ENCODE results near the gene SQSTM1.

SQSTM1 gene

GRCh38 chr5:179794575-179794974, 26.1 kb upstream of the SQSTM1 start:
- DNase-seq (ENCODE audit: low read depth in 2 of 2): no peak

- DNase-seq (ENCODE audit: low read depth in 2 of 2): no peak
These were observed 25.4 kb upstream of the SQSTM1 start for GRCh38 chr5:179795049-179795862.

DNA sequence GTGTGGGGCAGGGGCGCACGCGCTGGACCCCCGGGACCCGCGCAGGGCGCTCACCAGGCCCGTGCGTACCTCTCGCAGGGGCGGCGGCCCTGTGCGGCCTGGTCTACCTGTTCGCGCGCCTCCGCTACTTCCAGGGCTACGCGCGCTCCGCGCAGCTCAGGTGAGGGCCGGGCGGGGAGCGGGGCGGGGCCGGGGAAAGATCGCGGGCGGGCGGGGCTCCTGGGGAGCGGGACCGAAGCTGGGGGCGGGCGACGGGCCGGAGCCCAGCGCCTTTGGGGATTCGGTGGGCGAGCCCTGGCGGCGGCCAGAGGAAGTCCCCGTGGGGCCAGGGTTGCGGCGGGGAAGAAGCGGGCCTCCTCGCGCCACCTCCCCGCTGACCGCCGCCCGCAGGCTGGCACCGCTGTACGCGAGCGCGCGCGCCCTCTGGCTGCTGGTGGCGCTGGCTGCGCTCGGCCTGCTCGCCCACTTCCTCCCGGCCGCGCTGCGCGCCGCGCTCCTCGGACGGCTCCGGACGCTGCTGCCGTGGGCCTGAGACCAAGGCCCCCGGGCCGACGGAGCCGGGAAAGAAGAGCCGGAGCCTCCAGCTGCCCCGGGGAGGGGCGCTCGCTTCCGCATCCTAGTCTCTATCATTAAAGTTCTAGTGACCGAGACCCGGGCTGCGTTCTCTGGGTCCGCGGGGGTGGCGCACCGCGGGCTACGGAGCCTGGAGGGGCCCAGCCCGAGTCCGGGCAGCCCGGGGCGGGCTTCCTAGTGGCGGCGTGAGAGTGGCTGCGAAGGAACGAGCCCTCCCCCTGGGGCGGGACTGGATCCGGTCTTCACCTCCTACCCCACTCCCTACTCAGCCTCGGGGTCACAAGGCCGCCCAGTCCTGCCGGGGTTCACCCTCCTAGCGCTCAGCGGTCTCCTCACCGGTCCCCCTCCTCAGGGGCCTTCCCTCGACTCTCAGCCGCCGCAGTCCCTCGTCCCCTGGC, 24.6 kb upstream of the SQSTM1 start:
- peak in 1 of 2 donors; percentile 55 for DNase-seq (ENCODE audit: low read depth in 2 of 2)

- no peak for DNase-seq (ENCODE audit: low read depth in 2 of 2)
These were observed 23.7 kb upstream of the SQSTM1 start for GRCh38 chr5:179796877-179797608.

DNA sequence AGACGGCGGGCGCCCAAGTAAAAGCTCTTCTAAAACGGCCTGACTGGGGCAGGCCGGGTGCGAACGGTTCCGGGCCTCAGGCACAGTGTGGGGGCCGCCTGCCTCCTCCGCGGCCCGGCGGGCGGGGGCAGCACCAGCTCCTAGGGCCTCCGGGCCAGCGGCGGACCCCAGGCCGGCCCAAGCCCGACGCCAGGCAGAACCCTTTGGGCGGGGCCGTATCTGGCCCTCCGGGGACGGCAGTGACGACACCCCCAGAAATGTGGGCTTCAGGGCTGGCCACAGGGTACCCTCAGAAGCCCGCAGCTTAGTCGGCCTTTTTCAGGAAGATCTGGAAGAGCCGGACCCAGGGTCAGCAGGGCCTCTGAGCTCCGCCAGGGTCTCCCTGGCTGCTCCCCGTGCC, 23.0 kb upstream of the SQSTM1 start:
- DNase-seq (ENCODE audit: low read depth in 2 of 2): no peak

GRCh38 chr5:179798144-179798770, 22.4 kb upstream of the SQSTM1 start:
- no peak for DNase-seq (ENCODE audit: low read depth in 2 of 2)

- no peak for DNase-seq (ENCODE audit: low read depth in 2 of 2)
These were observed 21.7 kb upstream of the SQSTM1 start for GRCh38 chr5:179798771-179799643.

GRCh38 chr5:179799644-179799973, 21.1 kb upstream of the SQSTM1 start:
- no peak for DNase-seq (ENCODE audit: low read depth in 2 of 2)

GRCh38 chr5:179800071-179800695, 20.5 kb upstream of the SQSTM1 start:
- DNase-seq (ENCODE audit: low read depth in 2 of 2): no peak

DNA sequence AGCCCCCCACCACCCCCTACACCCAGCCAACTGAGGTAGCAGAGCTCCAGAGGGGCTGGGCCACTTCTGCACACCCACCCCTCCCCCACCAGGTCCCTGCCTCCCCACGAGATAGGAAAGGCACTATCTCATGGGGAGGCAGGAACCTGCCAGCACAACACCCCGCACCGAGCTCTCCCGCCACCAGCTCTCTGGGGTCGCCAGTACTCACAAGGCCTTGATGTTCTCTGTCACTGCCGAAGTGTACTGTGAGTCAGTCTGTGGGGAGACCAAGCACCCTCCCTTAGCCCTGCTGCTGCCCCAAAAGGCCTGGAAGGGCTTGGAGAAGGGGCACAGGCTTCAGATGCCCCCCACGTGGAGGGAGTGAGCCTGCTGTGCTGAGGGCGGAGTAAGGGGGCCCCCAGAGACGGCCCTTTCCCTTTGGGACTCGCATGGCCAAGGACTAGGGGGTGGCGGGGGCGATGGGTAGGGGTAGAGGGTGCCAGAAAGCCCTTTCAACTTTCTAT, 20.0 kb upstream of the SQSTM1 start:
- no peak for DNase-seq (ENCODE audit: low read depth in 2 of 2)

- peak; percentile 82 to 83 for DNase-seq (ENCODE audit: low read depth in 2 of 2)
These were observed 19.1 kb upstream of the SQSTM1 start for GRCh38 chr5:179801304-179802206.

GRCh38 chr5:179802207-179802883, 18.4 kb upstream of the SQSTM1 start:
- no peak for DNase-seq (ENCODE audit: low read depth in 2 of 2)

- DNase-seq (ENCODE audit: low read depth in 2 of 2): no peak
These were observed 17.6 kb upstream of the SQSTM1 start for GRCh38 chr5:179802950-179803562.

GRCh38 chr5:179803651-179804554, 16.8 kb upstream of the SQSTM1 start:
- peak in 1 of 2 donors; percentile 58 for DNase-seq (ENCODE audit: low read depth in 2 of 2)

GRCh38 chr5:179804555-179804947, 16.2 kb upstream of the SQSTM1 start:
- DNase-seq (ENCODE audit: low read depth in 2 of 2): no peak

GRCh38 chr5:179805070-179805528, 15.6 kb upstream of the SQSTM1 start:
- DNase-seq (ENCODE audit: low read depth in 2 of 2): no peak
